PC-3 (cell line): ENCODE measurements around the gene FLNC. TPM values are rescaled to one million over a fixed set of nuclear protein-coding genes. Genes with fewer than 3 reads are reported as not detected.

ENCODE experiments used
- ATAC-seq: fragments of 200-7000 bp; cut with Tn5 transposase; 2 replicates; pipeline ENCODE4 v1.9.1; 2020; ENCODE audit warnings: mild to moderate bottlenecking, moderate library complexity
- BruUV-seq: library from RNA; stranded (reverse); fragments of 400-500 nt; replicated peaks from 2 replicates; lab custom pipeline; 2021; lab: Mats Ljungman, UMichigan
- CTCF ChIA-PET: fragments of 300-600 bp; sonication (Branson Sonifier 250); formaldehyde crosslinking; loops from one replicate; lab custom pipeline; 2022; ENCODE audit warnings: antibody characterized with exemption; lab: Charles Lee
- POLR2A ChIA-PET: fragments of 300-600 bp; sonication (Branson Sonifier 250); formaldehyde crosslinking; loops from one replicate; lab custom pipeline; 2022; ENCODE audit warnings: antibody characterized with exemption; ENCODE audit not compliant: unreplicated experiment; lab: Charles Lee
- DNase-seq: peaks from one replicate; pipeline ENCODE4 v3.0.0-alpha.2; 2015
- H2AFZ ChIP-seq: fragments of 300-600 bp; sonication (generic); 2 replicates; pipeline ENCODE4 v1.6.0; 2016; ENCODE audit warnings: antibody characterized with exemption, low read length
- H3F3A ChIP-seq: fragments of 300-600 bp; sonication (generic); one replicate; pipeline ENCODE4 v1.6.0; 2017; ENCODE audit warnings: antibody characterized with exemption, low read length, control low read depth, mild to moderate bottlenecking; ENCODE audit not compliant: unreplicated experiment
- H3K27ac ChIP-seq: fragments of 300-600 bp; sonication (generic); 2 replicates; pipeline ENCODE4 v1.5.1; 2016; ENCODE audit warnings: mild to moderate bottlenecking, low read length
- H3K27me3 ChIP-seq: fragments of 300-600 bp; sonication (generic); 2 replicates; pipeline ENCODE4 v1.6.1; 2016; ENCODE audit warnings: low read length, mixed read lengths
- H3K36me3 ChIP-seq: fragments of 300-600 bp; sonication (generic); 2 replicates; pipeline ENCODE4 v1.6.1; 2016; ENCODE audit warnings: low read depth, mixed run types, low read length, mixed read lengths
- H3K4me1 ChIP-seq: fragments of 300-600 bp; sonication (generic); 2 replicates; pipeline ENCODE4 v1.5.1; 2016; ENCODE audit warnings: low read length; ENCODE audit not compliant: insufficient read depth
- H3K4me2 ChIP-seq: fragments of 300-600 bp; sonication (generic); 2 replicates; pipeline ENCODE4 v1.6.0; 2016; ENCODE audit warnings: low read length
- H3K4me3 ChIP-seq: fragments of 300-600 bp; sonication (generic); 2 replicates; pipeline ENCODE4 v1.5.1; 2016; ENCODE audit warnings: mild to moderate bottlenecking, low read length, mixed read lengths
- H3K79me2 ChIP-seq: fragments of 300-600 bp; sonication (generic); 2 replicates; pipeline ENCODE4 v1.6.1; 2017; ENCODE audit warnings: low read length, mixed read lengths
- H3K9ac ChIP-seq: fragments of 300-600 bp; sonication (generic); 2 replicates; pipeline ENCODE4 v1.6.0; 2016; ENCODE audit warnings: mild to moderate bottlenecking, low read length
- H3K9me2 ChIP-seq: fragments of 300-600 bp; sonication (generic); replicated peaks from 2 replicates; pipeline ENCODE4 v1.6.1; 2016; ENCODE audit warnings: mixed run types, low read length, mixed read lengths
- H3K9me3 ChIP-seq: fragments of 300-600 bp; sonication (generic); 2 replicates; pipeline ENCODE4 v1.6.1; 2016; ENCODE audit warnings: low read length, mixed read lengths
- H4K20me1 ChIP-seq: fragments of 300-600 bp; sonication (generic); 2 replicates; pipeline ENCODE4 v1.6.1; 2016; ENCODE audit warnings: low read length, mixed read lengths
- EZH2 ChIP-seq: fragments of 300-600 bp; sonication (generic); IDR thresholded peaks from one replicate; pipeline ENCODE4 v1.6.1; 2017; ENCODE audit warnings: antibody characterized with exemption, mild to moderate bottlenecking, low read length; ENCODE audit not compliant: unreplicated experiment
- EZH2phosphoT487 ChIP-seq: fragments of 300-600 bp; sonication (generic); IDR thresholded peaks from 2 replicates; pipeline ENCODE4 v1.6.1; 2018; ENCODE audit warnings: mild to moderate bottlenecking, antibody characterized with exemption, low read length, borderline replicate concordance
- intact Hi-C: fragments of 100-400 bp; cut with micrococcal nuclease; formaldehyde crosslinking; loops from 2 replicates; pipeline ENCODE4 v1.9.0; 2023
- total RNA-seq: library from RNA; depleted of rRNA; stranded (reverse); fragments of >200 nt; gene quantifications from 2 replicates; pipeline ENCODE4 v1.2.3, GENCODE V29; 2014
- TF ChIP-seq, protein P1 (sequence below): fragments of 300-600 bp; sonication (generic); conservative IDR thresholded peaks from 2 replicates; pipeline ENCODE4 v1.5.1; 2017; ENCODE audit warnings: antibody characterized with exemption, low read depth, mild to moderate bottlenecking, low read length

Gene FLNC
- total RNA-seq, 1 experiment from 2014 or later: 88.7 TPM

DNA sequence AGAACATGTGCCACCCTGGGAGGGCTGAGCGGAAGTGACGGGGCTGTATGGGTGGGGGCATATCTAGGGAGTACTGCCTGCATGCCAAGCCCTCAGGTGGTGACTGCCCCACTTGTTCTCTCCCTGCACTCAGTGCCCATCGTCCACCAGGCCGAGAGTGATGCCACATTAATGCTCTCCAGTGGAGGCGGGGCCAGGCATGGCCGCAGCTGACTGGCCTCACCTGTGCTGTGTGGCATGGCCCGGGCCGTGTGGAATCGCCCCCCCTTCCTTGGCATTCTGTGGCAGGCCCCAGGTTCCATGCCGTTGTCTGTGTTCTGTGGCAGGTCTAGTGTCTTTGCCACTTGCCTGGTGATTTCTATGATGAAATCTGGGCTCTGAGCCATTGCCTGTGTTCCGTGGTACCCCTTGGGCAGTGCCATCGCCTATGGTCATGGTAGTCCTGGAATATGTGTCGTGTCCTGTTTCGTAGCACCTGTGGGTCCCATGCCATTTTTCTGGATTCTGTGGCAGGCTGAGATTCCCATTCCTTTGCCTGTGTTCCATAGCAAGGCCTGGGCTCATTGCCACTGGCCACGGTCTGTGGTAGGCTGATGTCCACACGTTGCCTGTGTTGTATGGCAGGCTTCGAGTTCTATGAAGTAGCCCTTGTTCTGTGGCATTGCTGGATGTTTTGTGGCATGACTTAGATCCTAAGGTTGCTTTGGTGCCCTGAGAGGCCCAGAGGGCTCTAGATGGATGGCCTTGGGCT lies 8.9 kb downstream of the FLNC start:
- H3K27me3 ChIP-seq: no peaks in the 10 kb centered on the region
- no TSS peak for BruUV-seq
- ATAC-seq (no peak), DNase-seq (no peak)
- H3F3A ChIP-seq: no peaks in the 10 kb centered on the region
- H2AFZ ChIP-seq: no peak overlapping the region
- no peak overlapping the region for H3K9ac ChIP-seq
- ChIA-PET POLR2A (no interaction called here), CTCF (no interaction called here)
- H3K4me3 ChIP-seq: no peak overlapping the region
- H3K27ac ChIP-seq: no peak overlapping the region
- H3K4me2 ChIP-seq: no peak overlapping the region
- H3K9me3 ChIP-seq: no peaks in the 10 kb centered on the region
- TF ChIP-seq, protein P1, sequence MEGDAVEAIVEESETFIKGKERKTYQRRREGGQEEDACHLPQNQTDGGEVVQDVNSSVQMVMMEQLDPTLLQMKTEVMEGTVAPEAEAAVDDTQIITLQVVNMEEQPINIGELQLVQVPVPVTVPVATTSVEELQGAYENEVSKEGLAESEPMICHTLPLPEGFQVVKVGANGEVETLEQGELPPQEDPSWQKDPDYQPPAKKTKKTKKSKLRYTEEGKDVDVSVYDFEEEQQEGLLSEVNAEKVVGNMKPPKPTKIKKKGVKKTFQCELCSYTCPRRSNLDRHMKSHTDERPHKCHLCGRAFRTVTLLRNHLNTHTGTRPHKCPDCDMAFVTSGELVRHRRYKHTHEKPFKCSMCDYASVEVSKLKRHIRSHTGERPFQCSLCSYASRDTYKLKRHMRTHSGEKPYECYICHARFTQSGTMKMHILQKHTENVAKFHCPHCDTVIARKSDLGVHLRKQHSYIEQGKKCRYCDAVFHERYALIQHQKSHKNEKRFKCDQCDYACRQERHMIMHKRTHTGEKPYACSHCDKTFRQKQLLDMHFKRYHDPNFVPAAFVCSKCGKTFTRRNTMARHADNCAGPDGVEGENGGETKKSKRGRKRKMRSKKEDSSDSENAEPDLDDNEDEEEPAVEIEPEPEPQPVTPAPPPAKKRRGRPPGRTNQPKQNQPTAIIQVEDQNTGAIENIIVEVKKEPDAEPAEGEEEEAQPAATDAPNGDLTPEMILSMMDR: no peak
- TF ChIP-seq EZH2phosphoT487: no peak
- TF ChIP-seq EZH2: no peak
- H3K9me2 ChIP-seq: no peaks in the 10 kb centered on the region
- H4K20me1 ChIP-seq: no peaks in the 10 kb centered on the region; the same call in 1 of the 2 replicates
- H3K36me3 ChIP-seq: peaks cover 30% of the 10 kb centered on the region
- intact Hi-C loops: no loop called here
- peaks cover under 1% of the 10 kb centered on the region for H3K4me1 ChIP-seq
- peaks cover 7% of the 10 kb centered on the region for H3K79me2 ChIP-seq

DNA sequence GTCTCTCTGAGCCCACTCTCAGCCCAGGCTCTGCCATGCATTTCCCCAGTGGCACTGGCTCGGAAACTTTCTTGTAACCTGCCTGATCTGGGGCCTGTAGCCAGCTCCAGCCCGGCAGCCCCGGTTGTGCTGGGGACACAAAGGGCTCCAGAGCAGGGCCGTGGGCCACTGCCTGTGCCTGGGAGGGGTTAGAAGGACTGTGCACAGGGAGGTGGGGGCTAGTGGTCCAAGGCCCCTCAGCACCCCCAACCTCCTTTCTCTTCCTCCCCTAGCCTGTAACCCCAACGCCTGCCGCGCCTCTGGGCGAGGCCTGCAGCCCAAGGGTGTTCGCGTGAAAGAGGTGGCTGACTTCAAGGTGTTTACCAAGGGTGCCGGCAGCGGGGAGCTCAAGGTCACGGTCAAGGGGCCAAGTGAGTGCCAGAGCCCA lies 9.6 kb downstream of the FLNC start:
- peaks cover 3% of the 10 kb centered on the region; the same call in 1 of the 2 replicates for H3K79me2 ChIP-seq
- no peak overlapping the region for H3K4me3 ChIP-seq
- ChIA-PET CTCF (no interaction called here), POLR2A (no interaction called here)
- intact Hi-C loops: no loop called here
- no peaks in the 10 kb centered on the region for H3K4me1 ChIP-seq
- H3K27me3 ChIP-seq: no peaks in the 10 kb centered on the region
- TF ChIP-seq, protein P1: no peak
- no peak for TF ChIP-seq EZH2
- H4K20me1 ChIP-seq: no peaks in the 10 kb centered on the region; the same call in 1 of the 2 replicates
- no peaks in the 10 kb centered on the region for H3F3A ChIP-seq
- H3K27ac ChIP-seq: no peak overlapping the region
- H3K36me3 ChIP-seq: peaks cover 30% of the 10 kb centered on the region
- no peaks in the 10 kb centered on the region for H3K9me3 ChIP-seq
- ATAC-seq (no peak), DNase-seq (no peak)
- no peak overlapping the region for H3K4me2 ChIP-seq
- no peak overlapping the region for H2AFZ ChIP-seq
- BruUV-seq: no TSS peak
- H3K9me2 ChIP-seq: no peaks in the 10 kb centered on the region
- H3K9ac ChIP-seq: no peak overlapping the region
